Spleen (tissue), 11 donors: ENCODE results near the gene AQP2. TPM values are rescaled to one million over a fixed set of nuclear protein-coding genes. Genes with fewer than 3 reads are reported as not detected.
A peak's percentile ranks its signal among the peaks of the same experiment; 100 is the strongest.

Source experiments
- DNase-seq: peaks from one replicate; pipeline ENCODE4 v3.0.0-alpha.2; 2020
- H3K27ac ChIP-seq, 8 donors: fragments of 200-600 bp; sonication (generic) in 7 of 8; 1 replicate in 4 of 8; 2 replicates in 4 of 8; pipeline versions ENCODE4 v1.5.0 to v1.8.0; 2016 to 2021; ENCODE audit warnings: inconsistent platforms in 4 of 8, mild to moderate bottlenecking in 4 of 8, moderate library complexity in 1 of 8
- H3K27me3 ChIP-seq, 7 donors: fragments of 200-600 bp; sonication (generic) in 6 of 7; replicated peaks in 1 of 7; 1 replicate in 4 of 7; 2 replicates in 3 of 7; pipeline versions ENCODE4 v1.5.0 to v1.8.0; 2016 to 2021; ENCODE audit warnings: inconsistent platforms in 3 of 7, mild to moderate bottlenecking in 1 of 7
- H3K36me3 ChIP-seq, 6 donors: fragments of 200-600 bp; sonication (generic) in 5 of 6; 1 replicate in 4 of 6; 2 replicates in 2 of 6; pipeline versions ENCODE4 v1.5.0 to v1.8.0; 2016 to 2021; ENCODE audit warnings: inconsistent platforms in 2 of 6
- H3K4me1 ChIP-seq, 6 donors: fragments of 200-600 bp; sonication (generic) in 5 of 6; 1 replicate in 3 of 6; 2 replicates in 3 of 6; pipeline versions ENCODE4 v1.5.0 to v1.8.0; 2016 to 2021; ENCODE audit warnings: inconsistent platforms in 3 of 6
- H3K4me3 ChIP-seq, 8 donors: fragments of 200-600 bp; sonication (generic) in 7 of 8; 1 replicate in 4 of 8; 2 replicates in 4 of 8; pipeline versions ENCODE4 v1.5.0 to v1.8.0; 2016 to 2021; ENCODE audit warnings: inconsistent platforms in 4 of 8, mild to moderate bottlenecking in 4 of 8, moderate library complexity in 2 of 8
- H3K9me3 ChIP-seq, 8 donors: fragments of 200-600 bp; sonication (generic) in 7 of 8; 1 replicate in 4 of 8; 2 replicates in 4 of 8; pipeline versions ENCODE4 v1.5.0 to v1.8.0; 2016 to 2021; ENCODE audit warnings: inconsistent platforms in 4 of 8
- CTCF ChIP-seq, 11 experiments: fragments of 200-600 bp in 7 of 11; fragments of 450-650 bp in 4 of 11; sonication (generic) in 4 of 11; IDR thresholded peaks in 8 of 11; conservative IDR thresholded peaks in 3 of 11; 1 replicate in 7 of 11; 2 replicates in 4 of 11; pipeline versions ENCODE4 v1.4.0 to v1.8.0; 2016 to 2021; ENCODE audit warnings: antibody characterized with exemption in 11 of 11, inconsistent platforms in 4 of 11, mild to moderate bottlenecking in 1 of 11
- POLR2A ChIP-seq, 3 donors: fragments of 450-650 bp; IDR thresholded peaks; one replicate each; pipeline ENCODE4 v1.5.1; 2017; ENCODE audit warnings: antibody characterized with exemption in 3 of 3, mild to moderate bottlenecking in 1 of 3
- POLR2AphosphoS5 ChIP-seq, 3 donors: sonication (generic); formaldehyde crosslinking; IDR thresholded peaks; one replicate each; pipeline ENCODE4 v1.5.1; 2017; ENCODE audit warnings: antibody characterized with exemption in 3 of 3
- WGBS, 5 donors: extraction: QIAGEN DNeasy Blood & Tissue Kit in 3 of 5; methylation state at CpG; one replicate each; pipeline versions ENCODE4 v1.1.5 to v1.1.7; 2013 to 2018; 5-methylcytosine and 5-hydroxymethylcytosine counted together
- intact Hi-C: fragments of 100-400 bp; cut with DNase I; formaldehyde crosslinking; loops from one replicate; pipeline ENCODE4 v1.15.0; 2023; ENCODE audit warnings: low total_unique reads
- polyA plus RNA-seq, 3 donors: library from polyadenylated mRNA; stranded (reverse); fragments of 200-250 nt; gene quantifications; one replicate each; pipeline ENCODE4 v1.2.1, GENCODE V29; 2013
- total RNA-seq, 7 donors: library from RNA; depleted of rRNA in 3 of 7; stranded (reverse); fragments of >200 nt in 3 of 7; fragmentation: NEBNext Ultra II Directional in 4 of 7; extraction: Animal tissue kit (Norgen Biotek cat#: 25700) in 4 of 7; gene quantifications; one replicate each; pipeline versions ENCODE4 v1.1.0 to v1.2.1, GENCODE V29; 2016 to 2021
- donor health status: healthy with polysubstance abuse.
- donor health status: DM: no; HTN: no; CAD: no; lungs with moderate emphysema.
- donor health status: DM: no; HTN: no; CAD: no.
- donor health status: Bipolar disorder and iron deficiency.
- donor health status: healthy.
- donor health status: DM: no; HTN: no; CAD: no.
- donor health status: DM: yes; HTN: yes; CAD: no.

AQP2 gene
- total and polyA plus RNA-seq, 10 donors, result not detected

GRCh38 chr12:49921936-49922335 lies 28.6 kb upstream of the AQP2 start:
- H3K4me1 ChIP-seq, result peaks cover 0 to 19% (median 3%) of the 10 kb centered on the region in 6 donors
- no peak overlapping the region for H3K4me3 ChIP-seq
- H3K27me3 ChIP-seq, result peaks cover 0 to 7% (median 0%) of the 10 kb centered on the region in 7 donors
- TF ChIP-seq CTCF (IDR thresholded peaks at IDR 0.05 in 8 of 11, conservative IDR thresholded peaks at IDR 0.05 in 3 of 11) (no peak), POLR2A (IDR thresholded peaks at IDR 0.05) (no peak), POLR2AphosphoS5 (IDR thresholded peaks at IDR 0.05) (no peak)
- no peaks in the 10 kb centered on the region for H3K36me3 ChIP-seq
- DNase-seq, result peak; percentile 39
- H3K9me3 ChIP-seq, result no peaks in the 10 kb centered on the region
- intact Hi-C loops, result no loop called here
- no peak overlapping the region for H3K27ac ChIP-seq
- 73 to 83% (median 78%) methylated on average over 6 of the region's 6 CpGs for WGBS, 5 donors

GRCh38 chr12:49922349-49923034 lies 28.0 kb upstream of the AQP2 start:
- Histone ChIP-seq H3K4me1 (peaks cover 0 to 19% (median 3%) of the 10 kb centered on the region in 6 donors), H3K27ac (no peak overlapping the region), H3K9me3 (no peaks in the 10 kb centered on the region), H3K36me3 (no peaks in the 10 kb centered on the region), H3K4me3 (no peak overlapping the region), H3K27me3 (peaks cover 0 to 7% (median 0%) of the 10 kb centered on the region in 7 donors)
- intact Hi-C loops, result no loop called here
- TF ChIP-seq CTCF (IDR thresholded peaks at IDR 0.05 in 8 of 11, conservative IDR thresholded peaks at IDR 0.05 in 3 of 11) (no peak), POLR2AphosphoS5 (IDR thresholded peaks at IDR 0.05) (no peak), POLR2A (IDR thresholded peaks at IDR 0.05) (no peak)
- DNase-seq, result peak; percentile 46
- 69 to 83% (median 75%) methylated on average over 12 of the region's 12 CpGs for WGBS, 5 donors

GRCh38 chr12:49923035-49923644 lies 27.4 kb upstream of the AQP2 start:
- Histone ChIP-seq H3K4me1 (peaks cover 0 to 19% (median 3%) of the 10 kb centered on the region in 6 donors), H3K9me3 (no peaks in the 10 kb centered on the region), H3K27ac (peak overlapping the region in 2 of 8 donors; percentile 31 to 33), H3K27me3 (peaks cover 0 to 7% (median 0%) of the 10 kb centered on the region in 7 donors), H3K36me3 (no peaks in the 10 kb centered on the region), H3K4me3 (no peak overlapping the region)
- 82 to 92% (median 84%) methylated on average over 7 of the region's 7 CpGs for WGBS, 5 donors
- peak; percentile 63 for DNase-seq
- intact Hi-C loops, result no loop called here
- TF ChIP-seq POLR2A (IDR thresholded peaks at IDR 0.05) (no peak), CTCF (IDR thresholded peaks at IDR 0.05 in 8 of 11, conservative IDR thresholded peaks at IDR 0.05 in 3 of 11) (no peak), POLR2AphosphoS5 (IDR thresholded peaks at IDR 0.05) (no peak)

- DNase-seq, result peak; percentile 57
- intact Hi-C loops, result no loop called here
- 76 to 88% (median 79%) methylated on average over 15 of the region's 15 CpGs for WGBS, 5 donors
- Histone ChIP-seq H3K36me3 (no peaks in the 10 kb centered on the region), H3K4me1 (peaks cover 0 to 19% (median 3%) of the 10 kb centered on the region in 6 donors), H3K9me3 (no peaks in the 10 kb centered on the region), H3K27ac (peak overlapping the region in 2 of 8 donors; percentile 31 to 33), H3K4me3 (no peak overlapping the region), H3K27me3 (peaks cover 0 to 5% (median 0%) of the 10 kb centered on the region in 7 donors)
- no peak for TF ChIP-seq POLR2A (IDR thresholded peaks at IDR 0.05)
- no peak for TF ChIP-seq CTCF (IDR thresholded peaks at IDR 0.05 in 8 of 11, conservative IDR thresholded peaks at IDR 0.05 in 3 of 11)
- no peak for TF ChIP-seq POLR2AphosphoS5 (IDR thresholded peaks at IDR 0.05)
Observed at GRCh38 chr12:49923880-49924556, 26.5 kb upstream of the AQP2 start.
